ENCODE results near the gene TSC22D2.
"Not testable (repeated sequence)": the region's sequence is repeated elsewhere in the genome, so short reads cannot be mapped to it uniquely, and the experiment has no call there.

- not testable (repeated sequence) for TF ChIP-seq CTCF (IDR thresholded peaks at IDR 0.05; ENCODE audit: insufficient read depth, low read length, poor library complexity, severe bottlenecking); EZH2phosphoT487 (conservative IDR thresholded peaks at IDR 0.05; ENCODE audit: low read length)
These were observed 92.9 kb downstream of the TSC22D2 start for GRCh38 chr3:150500960-150501359.
